ENCODE measurements around the gene RRAD.

RRAD gene

DNA sequence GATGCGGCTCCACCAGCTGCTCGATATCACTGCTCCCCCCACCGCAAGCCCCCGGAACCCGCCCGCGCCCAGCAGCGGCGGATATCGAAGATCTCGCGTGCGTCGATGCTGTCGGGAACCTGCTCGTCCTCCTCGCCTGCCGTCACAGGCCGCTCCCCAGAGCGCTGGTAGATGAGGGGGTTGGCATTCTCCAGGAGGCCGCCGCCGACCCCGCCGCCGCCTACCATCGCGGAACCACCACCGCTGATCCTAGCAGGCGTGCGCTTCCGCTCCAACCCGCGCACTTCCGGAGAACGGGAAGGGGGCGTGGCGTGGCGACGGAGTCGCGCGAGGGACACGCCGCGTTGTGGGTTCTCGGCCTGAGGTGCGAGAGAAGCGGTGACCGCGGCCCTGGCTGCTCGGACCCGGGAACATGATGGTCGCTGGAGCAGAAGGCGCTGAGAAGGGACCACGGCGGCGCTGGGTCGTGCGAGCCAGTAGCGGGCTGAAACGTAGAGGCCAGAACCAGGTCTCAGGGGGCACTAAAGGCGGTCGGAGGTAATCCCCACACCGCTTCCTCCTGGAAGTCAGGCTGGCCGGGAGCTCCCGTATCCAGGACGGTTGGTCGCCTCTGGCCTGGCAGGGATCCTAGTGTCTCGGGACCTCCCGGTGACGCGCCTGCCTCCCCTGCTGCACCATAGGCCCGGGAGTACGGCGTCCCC, 9.0 kb upstream of the RRAD start, which contains the start of gene CIAO2B:
TSS of gene CIAO2B (minus strand) at position 265 of the 701 bp plus-strand sequence. CDS start at position 227, 38 bp downstream.
- peak; percentile 62 to 86 (median 79) for DNase-seq (ENCODE audit: low read depth in 3 of 3, low spot score in 1 of 3)

DNA sequence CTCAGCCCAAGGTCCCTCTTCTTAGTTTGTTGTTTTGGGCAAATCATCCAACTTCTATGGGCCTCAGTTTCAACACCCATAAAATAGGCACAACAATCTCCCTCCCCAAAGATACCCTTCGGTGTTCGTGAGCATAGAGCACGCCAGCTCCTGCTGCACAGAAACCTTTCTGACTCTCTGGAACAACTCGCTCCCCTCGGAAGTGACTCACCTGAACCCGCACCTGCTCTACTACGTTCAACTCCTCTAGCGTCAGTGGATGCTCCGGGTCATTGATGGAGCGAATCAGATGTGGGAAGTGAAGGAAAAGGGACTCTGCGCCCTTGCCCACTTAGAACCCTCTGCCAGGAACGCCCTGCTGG, 8.4 kb upstream of the RRAD start:
- peak in 2 of 3 donors; percentile 29 to 30 for DNase-seq (ENCODE audit: low read depth in 3 of 3, low spot score in 1 of 3)

DNA sequence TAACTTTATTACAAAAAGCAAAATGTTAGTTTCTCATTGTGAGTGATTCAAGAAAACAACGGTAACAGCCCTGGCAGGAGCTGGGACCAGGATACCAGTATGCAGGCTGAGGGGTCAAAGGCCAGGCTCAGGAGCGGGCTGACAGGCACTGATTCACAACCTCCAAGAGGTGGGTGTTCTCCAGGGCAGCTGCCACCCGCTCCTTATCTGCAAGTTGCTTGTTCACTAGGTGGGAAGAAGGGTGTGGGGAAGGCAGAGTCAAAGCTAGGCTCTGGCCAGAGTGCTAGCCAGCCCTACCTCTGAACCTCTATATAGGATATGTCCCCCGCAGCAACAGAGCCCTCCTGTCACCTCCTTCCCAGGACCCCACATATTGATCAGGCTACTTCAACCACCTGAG, 6.7 kb upstream of the RRAD start:
- DNase-seq (ENCODE audit: low read depth in 3 of 3, low spot score in 1 of 3), result no peak

- DNase-seq (ENCODE audit: low read depth in 3 of 3, low spot score in 1 of 3), result no peak
These were observed 6.3 kb upstream of the RRAD start for GRCh38 chr16:66931665-66932064.

DNA sequence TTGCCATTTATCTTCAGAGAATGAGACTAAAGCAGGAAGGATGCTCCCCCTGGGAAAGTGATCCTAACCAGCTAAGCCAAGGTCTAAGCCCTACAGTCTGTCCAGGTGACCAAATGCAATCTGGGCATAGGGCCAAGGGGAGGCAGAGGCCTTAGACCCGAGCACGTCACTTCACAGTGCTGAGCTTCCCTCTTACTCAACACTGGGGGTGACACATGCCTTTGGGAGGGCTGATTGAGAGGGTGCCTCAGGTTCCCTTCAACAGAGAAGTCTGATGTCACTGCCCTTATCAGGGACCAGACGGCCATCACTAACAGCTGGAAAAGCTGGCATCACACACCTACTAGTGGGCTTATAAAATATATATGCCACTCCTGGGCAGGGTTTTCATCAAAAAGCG, 4.9 kb upstream of the RRAD start:
- DNase-seq (ENCODE audit: low read depth in 3 of 3, low spot score in 1 of 3), result no peak

DNA sequence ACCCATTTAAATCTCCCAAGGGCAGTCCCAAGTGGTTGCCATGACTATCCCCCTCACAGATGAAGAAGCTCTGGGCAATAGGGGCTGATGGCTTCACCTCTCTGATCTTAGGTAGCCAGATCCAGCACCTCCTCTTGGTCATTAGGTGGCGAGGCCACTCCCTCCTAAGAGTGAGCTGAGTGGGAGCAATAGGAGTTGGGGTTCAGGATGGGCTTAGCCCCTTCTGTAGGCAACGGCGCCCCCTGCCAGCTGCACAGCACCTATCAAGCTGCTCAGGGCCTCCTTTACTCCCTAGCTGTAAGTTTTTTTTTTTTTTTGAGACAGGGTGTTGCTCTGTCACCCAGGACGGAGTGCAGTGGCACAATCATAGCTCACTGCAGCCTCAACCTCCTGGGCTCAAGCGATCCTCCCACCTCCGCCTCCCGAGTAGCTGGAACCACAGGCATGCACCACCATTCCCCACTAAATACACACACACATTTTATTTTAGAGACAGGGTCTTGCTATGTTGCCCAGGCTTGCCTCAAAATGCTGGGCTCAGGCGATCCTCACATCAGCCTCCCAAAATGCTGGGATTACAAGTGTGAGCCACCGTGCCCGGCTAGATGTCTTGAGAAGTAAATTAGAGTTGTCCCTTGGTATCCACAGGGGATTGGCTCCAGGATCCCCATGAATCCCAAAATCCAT, 3.5 kb upstream of the RRAD start:
- DNase-seq (ENCODE audit: low read depth in 3 of 3, low spot score in 1 of 3), result no peak

- no peak for DNase-seq (ENCODE audit: low read depth in 3 of 3, low spot score in 1 of 3)
These were observed 2.7 kb upstream of the RRAD start for GRCh38 chr16:66927918-66928649.

DNA sequence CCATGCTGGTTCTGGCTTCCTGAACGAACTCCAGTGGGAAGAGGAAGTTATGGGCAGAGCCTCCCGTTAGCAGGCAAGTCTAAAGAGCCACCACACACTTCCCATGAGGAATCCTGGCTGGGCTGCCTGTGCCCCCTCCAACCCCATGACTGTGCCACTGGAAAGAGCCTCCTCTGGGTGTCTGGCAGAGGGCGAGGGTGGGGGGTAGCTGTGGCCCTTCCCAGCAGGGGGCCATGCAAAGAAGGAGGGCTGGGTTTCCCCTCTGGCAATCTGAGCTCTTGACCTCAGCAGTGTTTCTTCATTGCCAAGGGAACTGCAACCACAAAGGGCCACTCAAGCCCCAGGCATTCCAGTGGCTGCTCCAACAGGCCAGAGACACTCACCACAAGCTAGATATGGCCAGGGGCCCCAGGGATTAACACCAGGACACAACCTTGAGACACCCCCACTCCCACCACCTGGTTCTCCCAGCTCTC, 1.7 kb upstream of the RRAD start:
- DNase-seq (ENCODE audit: low read depth in 3 of 3, low spot score in 1 of 3), result no peak

GRCh38 chr16:66926171-66926947, 1.0 kb upstream of the RRAD start:
- DNase-seq (ENCODE audit: low read depth in 3 of 3, low spot score in 1 of 3), result no peak

DNA sequence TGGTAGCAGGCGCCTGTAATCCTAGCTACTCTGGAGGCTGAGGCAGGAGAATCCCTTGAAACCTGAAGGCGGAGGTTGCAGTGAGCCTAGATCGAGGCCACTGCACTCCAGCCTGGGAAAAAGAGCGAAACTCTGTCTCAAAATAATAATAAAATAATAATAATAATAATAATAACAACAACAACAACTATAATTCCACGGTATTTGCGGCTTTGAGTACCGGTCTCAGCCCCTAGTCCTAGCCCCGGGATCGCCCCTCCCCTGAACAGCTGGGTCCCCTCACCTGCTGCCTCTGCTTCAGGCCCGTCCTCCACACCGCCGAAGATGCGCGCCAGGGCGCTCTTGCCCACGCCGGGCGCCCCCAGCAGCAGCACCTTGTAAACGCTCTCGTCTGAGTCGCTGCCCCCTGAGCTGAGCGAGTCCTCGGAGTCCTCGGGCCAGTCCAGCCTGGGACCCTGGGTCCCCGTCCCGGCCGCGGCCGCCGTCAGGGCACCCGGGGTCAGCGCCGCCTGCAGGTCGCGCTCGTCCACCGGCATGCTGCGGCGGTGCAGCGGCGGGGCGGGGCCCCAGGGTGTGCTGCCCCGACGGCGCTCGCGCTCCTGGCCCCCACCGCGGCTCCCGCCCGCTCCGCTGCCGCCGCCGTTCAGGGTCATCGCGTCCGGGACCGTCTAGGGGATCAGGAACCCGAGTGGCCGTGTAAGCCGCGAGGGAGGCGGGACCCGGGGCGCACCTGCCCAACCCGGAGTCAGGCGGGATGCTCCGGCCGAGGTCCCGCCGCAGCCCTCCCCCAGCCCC, 611 bp downstream of the RRAD start:
- DNase-seq (ENCODE audit: low read depth in 3 of 3, low spot score in 1 of 3), result no peak

- DNase-seq (ENCODE audit: low read depth in 3 of 3, low spot score in 1 of 3), result no peak
These were observed 1.5 kb downstream of the RRAD start for GRCh38 chr16:66923866-66924265.

DNA sequence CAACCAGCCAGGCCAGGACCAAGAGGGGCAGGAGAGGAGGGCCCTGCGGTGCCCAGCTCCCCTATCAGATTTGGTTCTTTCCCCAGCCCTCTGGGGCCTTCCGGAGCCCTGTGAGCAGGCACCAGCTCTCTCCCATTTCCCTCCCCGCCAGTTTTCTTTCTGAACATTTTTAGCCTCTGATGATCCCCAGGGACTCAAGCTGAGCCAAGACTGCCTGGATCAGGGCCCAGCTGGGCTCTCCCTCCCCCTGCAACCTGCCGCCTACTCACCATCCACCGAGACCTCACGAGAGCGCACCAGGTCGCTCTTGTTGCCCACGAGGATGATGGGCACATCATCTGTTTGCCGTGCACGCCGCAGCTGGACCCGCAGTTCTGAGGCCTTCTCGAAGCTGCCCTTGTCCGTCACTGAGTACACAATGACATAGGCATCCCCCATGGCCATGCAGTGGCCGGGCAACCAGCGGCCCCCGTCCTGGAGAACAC, 2.0 kb downstream of the RRAD start:
- DNase-seq (ENCODE audit: low read depth in 3 of 3, low spot score in 1 of 3), result no peak

DNA sequence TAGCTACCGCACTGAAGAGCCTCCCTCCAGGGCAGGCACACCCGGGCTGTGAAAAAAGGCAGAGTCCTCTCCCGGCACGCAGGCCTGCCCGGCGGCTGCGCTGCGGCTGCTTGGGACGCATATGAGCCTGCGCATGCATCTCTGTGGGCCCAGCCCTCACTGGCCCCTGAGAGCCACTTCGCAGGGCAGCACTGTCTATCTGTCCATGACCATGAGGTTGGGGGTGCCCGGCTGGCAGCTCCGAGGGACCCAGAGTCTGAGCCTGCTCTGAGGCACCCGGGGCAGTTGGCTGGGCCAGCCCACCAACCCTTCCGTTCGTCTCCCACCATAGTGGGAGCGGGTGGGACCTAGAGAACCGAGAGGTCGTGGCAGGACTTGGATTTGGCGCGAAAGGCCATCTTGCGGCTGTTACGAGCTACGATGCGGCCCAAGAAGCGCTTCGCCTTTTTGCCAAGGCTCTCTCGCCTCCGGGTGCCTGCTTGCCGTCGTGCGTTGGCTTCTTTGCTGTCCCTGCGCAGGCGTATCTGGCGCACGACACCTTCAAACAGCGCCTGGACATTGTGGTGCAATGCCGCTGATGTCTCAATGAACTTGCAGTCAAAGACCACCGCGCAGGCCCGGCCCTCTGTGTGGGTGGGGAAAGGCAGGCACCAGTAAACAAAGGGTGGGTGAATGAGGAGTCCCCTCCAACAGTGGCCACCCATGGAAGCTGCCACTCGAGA, 3.4 kb downstream of the RRAD start:
- DNase-seq (ENCODE audit: low read depth in 3 of 3, low spot score in 1 of 3), result no peak

DNA sequence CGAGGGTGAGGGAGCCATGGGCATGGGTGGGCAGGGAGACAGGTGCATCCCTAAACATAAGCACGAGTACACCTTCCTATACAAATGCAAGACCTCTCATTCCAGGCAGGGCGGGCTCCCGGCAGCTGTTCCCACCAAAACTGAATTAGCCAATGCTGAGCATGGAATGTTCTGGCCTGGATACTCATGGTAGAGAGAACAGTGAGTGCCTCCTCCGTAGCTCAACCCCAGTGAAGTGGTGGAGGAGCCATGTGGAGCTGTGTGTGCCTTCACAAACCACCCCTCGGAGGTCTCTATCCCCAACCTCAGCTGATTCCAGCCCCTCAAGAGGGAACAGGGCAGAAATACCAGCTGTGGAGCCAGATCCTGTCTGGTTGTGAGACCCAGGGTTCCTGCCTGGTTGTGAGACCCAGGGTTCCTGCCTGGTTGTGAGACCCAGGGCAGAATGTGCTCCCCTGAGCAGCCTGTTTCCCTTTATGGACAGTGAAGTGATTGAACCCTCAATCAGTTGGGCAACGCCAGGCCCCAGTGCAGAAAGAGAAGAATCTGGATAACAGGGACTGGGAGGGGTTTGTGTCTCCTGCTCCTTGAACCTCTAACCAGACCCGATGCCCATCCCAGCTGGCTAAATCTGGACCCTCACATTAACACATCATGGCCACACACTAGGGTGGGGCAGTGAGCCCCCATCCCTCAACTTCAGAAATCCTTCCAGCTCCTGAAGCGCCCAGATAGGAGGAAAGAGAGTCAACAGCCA, 4.2 kb downstream of the RRAD start:
- DNase-seq (ENCODE audit: low read depth in 3 of 3, low spot score in 1 of 3), result no peak

GRCh38 chr16:66920299-66920590, 5.1 kb downstream of the RRAD start:
- no peak for DNase-seq (ENCODE audit: low read depth in 3 of 3, low spot score in 1 of 3)

GRCh38 chr16:66919569-66920298, 5.6 kb downstream of the RRAD start:
- no peak for DNase-seq (ENCODE audit: low read depth in 3 of 3, low spot score in 1 of 3)

- no peak for DNase-seq (ENCODE audit: low read depth in 3 of 3, low spot score in 1 of 3)
These were observed 6.3 kb downstream of the RRAD start, which contains the start of gene CDH16 for GRCh38 chr16:66918803-66919568. CDH16 (minus strand) TSS chr16:66918885; CDS start chr16:66918065, 820 bp downstream.

DNA sequence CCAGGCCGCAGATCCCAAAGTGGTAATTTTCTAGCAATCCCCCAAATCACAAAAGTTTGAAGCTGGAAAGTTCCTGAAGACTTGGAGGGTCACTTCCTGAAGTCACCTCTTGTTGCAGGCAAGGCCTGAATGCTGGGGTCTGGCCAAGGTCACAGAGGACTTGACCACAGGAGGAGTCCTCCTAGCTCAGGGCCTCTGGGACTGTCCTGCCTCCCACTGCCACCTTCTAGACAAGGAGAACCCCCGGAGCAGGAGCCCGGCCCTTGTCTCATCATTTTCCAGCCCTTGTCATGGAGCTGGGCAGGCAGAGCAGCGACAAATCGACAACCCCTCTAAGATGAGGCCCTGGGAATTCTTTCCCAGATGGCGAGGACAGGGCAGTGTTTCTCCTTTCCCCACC, 7.0 kb downstream of the RRAD start:
- DNase-seq (ENCODE audit: low read depth in 3 of 3, low spot score in 1 of 3), result no peak
